Pulmonary artery endothelial cell (primary cell): Measurements from ENCODE around the gene MANF. TPM values are rescaled to one million over a fixed set of nuclear protein-coding genes. Genes with fewer than 3 reads are reported as not detected.

Experiments used
- DNase-seq: peaks from one replicate; pipeline ENCODE4 v3.0.0-alpha.2; 2011; ENCODE audit warnings: low read depth, low spot score
- total RNA-seq: library from RNA; depleted of rRNA; stranded (reverse); fragments of >200 nt; gene quantifications from 2 replicates; pipeline ENCODE4 v1.2.3, GENCODE V29; 2014

MANF gene
- total RNA-seq, 1 donor from 2014 or later = 107 TPM

DNA sequence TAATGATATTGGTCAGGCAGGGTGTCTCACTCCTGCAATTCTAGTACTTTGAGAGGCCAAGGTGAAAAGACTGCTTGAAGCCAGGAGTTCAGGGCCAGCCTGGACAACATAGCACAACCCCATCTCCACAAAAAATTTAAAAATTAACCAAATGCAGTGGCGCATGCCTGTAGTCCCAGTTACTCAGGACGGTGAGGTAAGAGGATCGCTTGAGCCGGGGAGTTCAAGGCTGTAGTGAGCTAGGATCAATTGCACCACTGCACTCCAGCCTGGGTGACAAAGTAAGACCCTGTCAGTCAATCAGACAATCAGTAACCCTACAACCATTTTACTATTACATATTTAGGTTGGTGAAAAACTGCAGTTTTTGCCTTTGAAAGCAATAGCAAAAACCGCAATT, 49.0 kb downstream of the MANF start:
- no peak for DNase-seq

DNA sequence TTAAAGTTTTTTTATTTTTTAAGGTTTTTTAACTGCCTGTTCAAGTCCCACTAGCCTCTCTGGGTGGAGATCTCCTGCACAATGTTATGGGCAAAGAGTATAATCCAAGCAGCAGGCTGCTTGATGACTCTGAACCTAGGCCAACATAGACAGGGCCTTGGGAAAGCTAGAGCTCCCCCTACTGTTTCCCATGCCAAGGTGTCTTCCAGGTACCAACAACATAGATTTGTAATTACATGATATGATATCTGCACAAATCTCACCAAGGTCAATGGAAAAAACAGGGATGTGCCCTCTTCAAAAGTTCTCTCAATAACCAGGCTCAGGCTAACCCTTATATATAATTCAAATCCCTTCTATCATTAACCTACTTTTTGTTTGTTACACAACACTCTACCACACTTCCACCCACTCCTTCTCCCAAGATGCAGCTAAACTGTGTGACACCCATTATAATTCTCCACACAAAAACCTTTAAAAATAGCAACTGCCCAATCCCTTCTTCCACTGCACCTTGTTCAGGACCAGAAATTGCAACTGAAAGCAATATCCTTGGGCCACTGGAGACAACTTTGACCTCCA, 49.7 kb downstream of the MANF start:
- peak; percentile 26 for DNase-seq

DNA sequence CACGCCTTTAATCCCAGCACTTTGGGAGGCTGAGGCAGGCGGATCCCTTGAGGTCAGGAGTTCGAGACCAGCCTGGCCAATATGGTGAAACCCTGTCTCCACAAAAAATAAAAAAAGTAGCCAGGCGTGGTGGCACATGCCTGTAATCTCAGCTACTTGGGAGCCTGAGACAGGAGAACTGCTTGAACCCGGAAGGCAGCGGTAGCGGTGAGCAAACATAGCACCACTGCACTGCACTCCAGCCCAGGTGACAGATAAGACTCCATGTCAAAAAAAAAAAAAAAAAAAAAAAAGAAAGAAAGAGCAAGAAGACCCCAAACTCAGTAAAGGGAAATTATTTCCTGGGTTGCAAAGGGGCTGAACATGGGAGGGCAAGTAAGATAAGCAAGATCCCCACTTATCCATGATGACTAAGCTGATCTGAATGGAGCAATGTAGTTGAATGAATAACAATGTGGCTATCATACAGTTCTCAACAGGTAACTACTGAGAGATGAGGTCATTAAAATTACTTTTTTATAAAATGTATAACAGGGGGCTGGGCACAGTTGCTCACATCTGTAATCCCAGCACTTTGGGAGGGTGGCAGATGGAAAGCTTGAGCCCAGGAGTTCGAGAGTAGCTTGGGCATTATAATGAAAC, 52.0 kb downstream of the MANF start:
- DNase-seq = no peak

Other genes starting within 250 kb of the MANF start
- 44.6 and 53.2 TPM in 2 replicates for gene RBM15B, start 6.0 kb downstream of the MANF start, total RNA-seq
- gene DCAF1, start 114.7 kb downstream of the MANF start, total RNA-seq = 17.7 and 26.9 TPM in 2 replicates
- 17.8 and 20.1 TPM in 2 replicates for gene RAD54L2, start 153.4 kb downstream of the MANF start, total RNA-seq